ENCODE measurements around the gene SUFU. TPM values are rescaled to one million over a fixed set of nuclear protein-coding genes. Genes with fewer than 3 reads are reported as not detected.
"Not testable (repeated sequence)": the region's sequence is repeated elsewhere in the genome, so short reads cannot be mapped to it uniquely, and the experiment has no call there.

Gene SUFU
- 1 to 10 TPM; 8.0 to 9.3 TPM for total RNA-seq
- long read RNA-seq, full-length matches to known transcripts: 1 of 16 reads
- long read RNA-seq, partial matches to known transcripts: 0 of 16 reads
- long read RNA-seq, other reads (novel, unspliced or antisense): 15 of 16 reads

DNA sequence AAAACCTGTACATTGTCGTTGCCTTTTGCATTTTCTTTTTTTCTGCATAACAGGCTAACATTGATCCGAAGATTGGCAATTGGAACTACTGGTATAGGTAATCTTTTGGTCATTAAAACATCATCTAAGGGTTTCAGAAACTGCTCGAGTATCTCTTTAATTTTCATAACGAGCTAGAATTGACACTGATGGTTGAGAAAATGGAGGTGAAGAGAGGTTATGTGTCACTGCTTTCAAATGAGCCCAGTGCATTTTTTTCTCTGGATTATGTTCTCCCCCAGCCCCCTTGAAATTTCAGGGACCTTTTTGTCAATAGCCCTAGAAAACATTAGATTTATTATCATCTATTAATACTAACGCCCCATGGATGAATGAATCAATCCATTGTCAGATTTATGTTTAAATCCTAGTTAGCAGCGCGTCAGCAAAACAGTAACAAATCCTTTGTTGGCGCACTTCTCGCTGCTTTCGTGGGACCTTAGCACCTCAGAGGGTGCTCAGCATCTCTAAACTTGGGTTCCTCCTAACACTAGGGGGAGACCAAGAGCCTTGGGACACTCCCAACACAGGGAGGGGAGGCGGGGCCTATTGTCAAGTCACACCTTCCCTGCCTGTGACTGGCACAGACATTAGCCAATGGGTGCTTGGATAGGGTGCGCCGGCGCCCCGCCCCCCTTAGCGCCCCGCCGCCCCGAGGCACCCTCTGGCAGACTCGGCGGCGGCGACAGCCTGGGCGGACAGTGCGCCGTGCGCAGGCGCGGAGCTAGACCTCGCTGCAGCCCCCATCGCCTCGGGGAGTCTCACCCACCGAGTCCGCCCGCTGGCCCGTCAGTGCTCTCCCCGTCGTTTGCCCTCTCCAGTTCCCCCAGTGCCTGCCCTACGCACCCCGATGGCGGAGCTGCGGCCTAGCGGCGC, at the start of gene SUFU:
Gene SUFU, plus strand, starts transcription at position 709 of the 915 bp plus-strand sequence. Its CDS starts 181 bp downstream, at position 890.
- DNase-seq (peak; percentile 97 to 99), ATAC-seq (peak; percentile 74)
- intact Hi-C loops (cut with DNase I, micrococcal nuclease): loop anchor here (5.0 to 10.0 kb wide), 2 partner anchors 81 to 209 kb away; partner anchors contain the start of genes ARL3 (in 1 of the 2) and SFXN2 (in 1 of the 2)

DNA sequence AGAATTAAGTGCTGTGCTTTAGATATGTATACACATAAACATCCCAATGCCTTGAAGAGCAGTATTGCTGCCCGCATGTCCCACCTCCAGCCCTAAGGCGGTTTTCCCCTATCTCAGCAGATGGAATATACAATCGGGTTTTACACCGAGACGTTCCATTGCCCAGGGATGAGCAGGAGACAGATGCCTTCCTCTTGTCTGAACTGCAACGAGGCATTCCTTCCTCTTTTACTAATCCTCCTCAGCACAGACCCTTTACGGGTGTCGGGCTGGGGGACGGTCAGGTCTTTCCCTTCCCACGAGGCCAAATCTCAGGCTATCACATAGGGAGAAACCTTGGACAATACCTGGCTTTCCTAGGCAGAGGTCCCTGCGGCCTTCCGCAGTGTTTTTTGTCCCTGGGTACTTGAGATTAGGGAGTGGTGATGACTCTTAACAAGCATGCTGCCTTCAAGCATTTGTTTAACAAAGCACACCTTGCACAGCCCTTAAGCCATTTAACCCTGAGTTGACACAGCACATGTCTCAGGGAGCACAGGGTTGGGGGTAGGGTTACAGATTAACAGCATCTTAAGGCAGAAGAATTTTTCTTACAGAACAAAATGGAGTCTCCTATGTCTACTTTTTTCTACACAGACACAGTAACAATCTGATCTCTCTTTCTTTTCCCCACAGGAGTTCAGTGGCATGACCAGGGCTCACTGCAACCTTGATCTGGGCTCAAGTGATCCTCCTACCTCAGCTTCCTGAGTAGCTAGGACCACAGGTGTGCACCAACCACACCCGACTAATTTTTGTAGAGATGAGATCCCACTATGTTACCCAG, 48.9 kb upstream of the SUFU start:
- intact Hi-C loops (cut with DNase I, micrococcal nuclease); ATAC-seq; DNase-seq: not testable (repeated sequence)

DNA sequence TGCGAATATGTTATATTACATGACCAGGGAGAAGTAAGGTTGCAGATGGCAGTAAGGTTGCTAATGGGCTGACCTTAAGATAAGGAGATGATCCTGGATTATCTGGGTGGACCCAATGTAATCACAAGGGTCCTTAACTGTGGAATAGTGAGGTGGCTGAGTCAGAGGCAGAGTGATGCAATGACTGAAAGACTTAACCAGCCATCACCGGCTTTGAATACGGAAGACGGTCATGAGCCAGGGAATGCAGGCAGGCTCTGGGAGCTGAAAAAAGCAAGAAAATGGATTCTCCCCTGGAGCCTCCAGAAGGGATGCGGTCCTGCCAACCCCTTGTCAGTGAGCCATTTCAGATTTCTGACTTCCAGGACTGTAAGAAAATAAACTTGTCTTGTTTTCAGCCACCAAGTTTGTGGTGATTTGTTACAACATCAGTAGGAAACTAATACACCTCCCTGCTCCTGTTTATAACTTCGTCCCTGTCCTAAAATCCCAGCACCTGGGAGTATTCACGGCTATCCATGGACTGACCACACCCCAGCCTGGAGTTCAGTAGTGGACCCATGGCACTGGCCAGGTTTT, 47.8 kb upstream of the SUFU start:
- intact Hi-C loops (cut with DNase I, micrococcal nuclease): no loop called here
- DNase-seq (no peak), ATAC-seq (no peak)

DNA sequence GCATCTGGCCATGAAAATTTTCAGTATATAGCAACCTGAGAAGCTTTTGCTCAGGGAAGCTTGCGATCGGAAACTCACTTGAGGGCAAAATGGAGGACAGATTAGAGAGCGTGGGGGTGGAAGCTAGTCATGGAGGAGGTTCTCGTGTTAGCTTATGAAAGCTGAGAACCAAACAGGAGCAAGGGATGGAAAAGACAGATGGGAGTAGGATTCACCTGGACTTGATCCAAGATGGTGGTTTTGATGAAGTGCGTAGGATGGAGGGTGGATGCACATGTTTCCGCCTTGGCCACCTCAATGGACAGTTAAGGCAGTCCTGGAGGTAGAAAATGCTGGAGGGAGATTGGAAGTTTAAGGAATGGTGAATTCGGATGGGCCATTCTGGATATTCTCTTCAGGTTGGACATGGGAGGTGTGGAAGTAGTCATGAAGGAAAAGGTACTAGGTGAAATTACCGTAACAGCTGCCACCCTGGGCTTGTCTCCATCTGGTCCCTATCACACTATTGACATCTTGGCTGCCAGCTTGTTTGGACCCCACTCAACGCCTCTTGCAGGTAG, 46.1 kb upstream of the SUFU start:
- no peak for ATAC-seq
- DNase-seq: no peak
- intact Hi-C loops (cut with DNase I, micrococcal nuclease): no loop called here

DNA sequence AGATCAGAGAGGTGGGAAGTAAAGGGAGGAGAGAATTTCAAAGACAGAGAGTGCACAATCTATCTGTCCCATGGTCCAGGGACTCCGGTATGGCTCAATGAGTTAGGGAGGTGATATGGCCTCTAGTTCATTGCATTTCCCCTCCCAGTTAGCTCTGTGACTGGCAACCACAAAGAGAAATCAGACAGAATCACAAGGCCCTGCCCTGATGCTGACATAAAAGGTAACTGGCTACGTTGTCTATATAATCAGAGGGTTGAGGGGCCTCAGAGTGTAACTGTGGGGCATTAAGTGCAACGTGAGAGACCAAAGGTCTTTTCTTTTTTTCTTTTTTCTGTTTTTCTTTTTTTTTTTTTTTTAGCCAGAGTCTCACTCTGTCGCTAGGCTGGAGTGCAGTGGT, 45.1 kb upstream of the SUFU start:
- no peak for ATAC-seq
- DNase-seq: no peak
- intact Hi-C loops (cut with DNase I, micrococcal nuclease): no loop called here

DNA sequence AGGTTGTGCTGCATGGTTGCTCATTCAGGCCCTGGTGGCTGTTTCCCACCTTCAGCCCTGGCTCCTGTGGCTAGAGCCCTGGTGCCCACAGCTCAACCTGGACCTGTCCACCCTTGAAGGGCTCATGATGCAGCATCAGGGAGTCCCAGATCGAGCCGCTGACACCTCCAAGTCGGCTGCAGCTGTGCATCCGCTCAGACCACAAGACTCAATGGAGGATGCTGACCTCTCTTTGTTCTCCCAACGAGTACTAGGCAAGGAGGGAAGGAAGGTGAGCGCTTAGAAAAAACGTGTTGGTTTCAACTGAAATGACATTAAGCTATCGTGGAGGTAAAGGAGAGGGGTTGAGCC, 43.0 kb upstream of the SUFU start:
- ATAC-seq: peak; percentile 29
- intact Hi-C loops (cut with DNase I, micrococcal nuclease): no loop called here
- DNase-seq: peak in 1 of 2 donors; percentile 24

DNA sequence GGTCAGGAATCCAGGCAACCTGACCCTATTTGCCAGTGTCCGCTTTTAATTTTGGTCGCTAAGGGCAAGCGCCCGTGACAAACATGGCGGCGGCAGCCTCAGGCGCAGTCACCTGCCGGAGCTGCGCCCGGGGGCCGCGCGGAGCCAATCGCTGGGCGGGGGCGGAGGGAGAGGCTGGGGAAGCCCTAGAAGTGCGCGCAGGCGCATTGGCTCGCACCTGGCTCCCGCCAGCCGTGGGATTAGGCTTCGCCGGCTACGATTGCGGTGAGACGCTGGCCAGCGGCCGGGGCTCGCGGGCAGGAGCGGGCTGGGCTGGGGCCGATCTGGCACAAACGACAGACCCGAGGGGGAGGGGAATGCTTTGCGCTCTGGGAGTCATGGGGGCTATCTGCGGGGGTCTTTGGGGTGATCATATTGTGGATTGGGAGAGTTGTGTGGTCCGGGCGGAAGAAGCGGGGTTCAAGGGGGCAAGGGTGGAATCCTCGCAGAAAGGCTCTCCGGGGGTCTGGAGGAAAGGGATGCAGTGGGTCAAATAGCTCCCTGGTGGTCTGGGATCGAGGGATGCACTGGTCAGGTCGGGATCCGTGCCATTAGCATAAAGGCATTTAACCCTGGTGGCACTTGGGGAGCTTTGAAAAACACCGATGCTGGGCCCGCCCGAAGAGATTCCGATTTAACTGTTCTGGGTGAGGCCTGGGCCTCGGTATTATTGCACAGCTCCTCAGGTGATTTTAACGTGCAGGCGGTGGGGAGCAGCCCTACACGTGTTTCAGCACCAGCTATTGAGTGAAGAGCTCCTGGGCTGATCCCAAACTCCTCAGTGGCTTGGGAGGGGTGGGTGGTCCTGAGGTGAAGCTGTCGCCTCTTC, 42.4 kb upstream of the SUFU start:
- peak; percentile 96 for ATAC-seq
- peak; percentile 94 to 98 for DNase-seq

DNA sequence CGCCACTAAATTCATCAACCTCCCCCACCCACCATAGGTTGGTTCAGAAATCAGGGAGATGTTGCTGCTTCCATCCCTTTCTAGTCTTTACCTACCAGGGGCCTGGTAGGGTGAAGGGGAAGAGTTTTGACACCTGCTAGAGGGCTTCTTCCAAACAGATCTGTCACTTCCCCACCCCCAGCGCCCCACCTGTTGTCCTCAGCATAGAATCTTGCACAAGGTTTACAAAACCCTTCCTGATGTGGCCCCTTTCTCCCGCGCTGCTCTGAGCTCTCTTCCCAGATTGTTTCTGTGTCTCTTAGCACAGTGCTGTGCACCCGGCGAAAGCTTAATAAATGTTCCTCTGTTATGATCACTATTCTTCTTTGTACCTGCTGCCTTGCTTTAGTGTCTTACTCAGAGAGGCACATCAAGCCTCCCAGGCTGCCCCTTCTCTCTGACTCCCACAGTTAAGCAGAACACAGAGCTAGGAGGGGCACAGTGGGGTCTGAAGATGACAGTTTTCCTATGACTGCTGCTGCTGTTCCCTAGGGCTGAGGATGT, 41.2 kb upstream of the SUFU start:
- DNase-seq (no peak), ATAC-seq (no peak)
- intact Hi-C loops (cut with DNase I, micrococcal nuclease): no loop called here

More for the DNA sequence above, 42.4 kb upstream of the SUFU start:
- intact Hi-C loops (cut with DNase I, micrococcal nuclease): no loop called here

DNA sequence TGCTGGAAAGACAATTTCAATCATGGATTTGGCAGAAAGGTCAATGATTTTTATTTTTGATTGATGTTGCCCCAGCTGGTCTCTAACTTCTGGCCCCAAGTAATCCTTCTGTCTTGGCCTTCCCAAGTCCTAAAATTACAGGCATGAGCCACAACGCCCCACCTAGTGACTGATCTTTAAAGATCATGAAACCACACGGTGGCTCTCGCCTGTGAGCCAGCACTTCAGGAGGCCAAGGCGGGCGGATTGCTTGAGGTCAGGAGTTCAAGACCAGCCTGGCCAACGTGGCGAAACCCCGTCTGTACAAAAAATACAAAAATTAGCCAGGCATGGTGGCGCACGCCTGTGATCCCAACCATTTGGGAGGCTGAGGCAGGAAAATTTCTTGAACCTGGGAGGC, 39.8 kb upstream of the SUFU start:
- DNase-seq: no peak
- intact Hi-C loops (cut with DNase I, micrococcal nuclease): no loop called here

DNA sequence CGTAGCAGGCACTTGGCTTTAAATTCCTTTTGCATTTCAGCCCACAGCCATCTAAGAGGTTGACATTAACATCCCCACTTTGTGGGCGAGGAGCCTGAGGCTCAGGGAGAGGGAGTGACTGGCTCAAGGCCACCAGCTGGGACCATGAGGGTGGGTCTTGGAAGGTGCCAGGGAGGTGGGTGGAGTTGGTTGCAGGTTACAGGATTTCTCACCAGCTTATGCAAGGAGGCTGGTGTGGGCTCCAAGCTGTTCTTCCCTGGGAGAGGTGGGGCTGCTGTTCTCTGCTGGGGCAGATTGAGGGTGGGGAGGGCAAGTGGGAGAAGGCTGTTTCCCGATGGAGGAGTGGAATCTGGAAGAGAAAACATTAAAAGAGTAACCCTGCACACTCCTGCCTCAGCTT, 38.3 kb upstream of the SUFU start:
- intact Hi-C loops (cut with DNase I, micrococcal nuclease): no loop called here
- no peak for DNase-seq
- ATAC-seq: no peak

More for the DNA sequence above, 39.8 kb upstream of the SUFU start:
- no peak for ATAC-seq

DNA sequence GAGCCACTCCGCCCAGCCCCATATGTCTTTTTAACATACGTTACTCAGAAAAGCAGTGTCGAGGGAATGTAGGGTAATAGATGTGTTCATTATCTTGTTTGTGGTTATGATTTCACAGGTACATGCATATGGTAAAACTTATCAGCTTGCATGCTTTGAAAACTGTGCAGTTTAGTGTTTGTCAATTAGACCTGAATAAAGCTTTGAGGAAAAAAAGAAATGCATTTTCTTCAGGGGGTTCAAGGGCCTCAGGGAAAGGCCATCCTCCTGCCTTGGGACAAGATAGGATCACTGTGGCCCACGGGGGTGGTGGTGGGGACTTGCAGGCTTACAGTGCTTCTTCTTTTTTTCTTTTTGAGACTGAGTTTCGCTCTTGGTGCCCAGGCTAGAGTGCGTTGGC, 36.5 kb upstream of the SUFU start:
- DNase-seq: no peak
- intact Hi-C loops (cut with DNase I, micrococcal nuclease): no loop called here
- no peak for ATAC-seq

DNA sequence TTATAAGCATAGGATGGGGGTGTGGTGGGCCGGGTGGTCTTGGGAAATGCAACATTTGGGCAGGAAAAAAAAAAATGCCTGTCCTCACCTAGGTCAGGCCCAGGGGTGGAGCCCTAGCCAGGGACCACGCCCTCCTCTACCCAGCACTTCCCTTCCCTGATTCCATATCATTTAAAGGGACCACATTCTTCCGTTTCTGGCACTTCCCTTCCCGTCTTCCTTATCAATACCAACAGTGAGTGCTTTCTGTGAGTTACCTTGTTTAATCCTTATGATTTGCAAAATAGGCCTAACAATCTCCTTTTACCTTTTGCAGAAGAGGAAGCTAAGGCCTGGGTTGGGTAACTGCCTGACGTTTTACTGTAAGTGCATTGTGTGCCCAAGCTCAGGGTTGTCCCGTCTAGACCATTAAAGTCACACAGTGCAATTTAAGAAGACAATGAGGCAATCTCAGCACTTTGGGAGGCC, 35.8 kb upstream of the SUFU start:
- ATAC-seq: peak; percentile 66
- DNase-seq: peak; percentile 56 to 76
- intact Hi-C loops (cut with DNase I, micrococcal nuclease): no loop called here

DNA sequence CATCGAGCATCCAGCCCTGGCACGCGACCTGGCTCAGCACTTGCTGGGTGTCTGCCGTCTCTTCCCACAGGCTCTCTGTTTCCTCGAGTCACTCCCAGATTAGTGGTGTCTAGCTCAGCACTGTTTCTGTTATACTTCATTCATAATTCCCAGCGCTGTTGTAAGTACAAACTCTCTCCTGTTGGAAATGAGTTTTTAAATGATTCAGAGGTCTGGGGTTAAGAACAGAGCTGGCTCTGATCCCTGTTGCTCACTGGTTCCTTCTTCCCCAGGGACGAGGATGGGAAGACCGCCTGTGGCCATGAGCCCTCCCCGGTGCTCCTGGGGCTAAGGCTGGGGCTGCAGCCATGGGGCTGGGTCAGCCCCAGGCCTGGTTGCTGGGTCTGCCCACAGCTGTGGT, 35.1 kb upstream of the SUFU start:
- no peak for ATAC-seq
- no peak for DNase-seq
- intact Hi-C loops (cut with DNase I, micrococcal nuclease): no loop called here

DNA sequence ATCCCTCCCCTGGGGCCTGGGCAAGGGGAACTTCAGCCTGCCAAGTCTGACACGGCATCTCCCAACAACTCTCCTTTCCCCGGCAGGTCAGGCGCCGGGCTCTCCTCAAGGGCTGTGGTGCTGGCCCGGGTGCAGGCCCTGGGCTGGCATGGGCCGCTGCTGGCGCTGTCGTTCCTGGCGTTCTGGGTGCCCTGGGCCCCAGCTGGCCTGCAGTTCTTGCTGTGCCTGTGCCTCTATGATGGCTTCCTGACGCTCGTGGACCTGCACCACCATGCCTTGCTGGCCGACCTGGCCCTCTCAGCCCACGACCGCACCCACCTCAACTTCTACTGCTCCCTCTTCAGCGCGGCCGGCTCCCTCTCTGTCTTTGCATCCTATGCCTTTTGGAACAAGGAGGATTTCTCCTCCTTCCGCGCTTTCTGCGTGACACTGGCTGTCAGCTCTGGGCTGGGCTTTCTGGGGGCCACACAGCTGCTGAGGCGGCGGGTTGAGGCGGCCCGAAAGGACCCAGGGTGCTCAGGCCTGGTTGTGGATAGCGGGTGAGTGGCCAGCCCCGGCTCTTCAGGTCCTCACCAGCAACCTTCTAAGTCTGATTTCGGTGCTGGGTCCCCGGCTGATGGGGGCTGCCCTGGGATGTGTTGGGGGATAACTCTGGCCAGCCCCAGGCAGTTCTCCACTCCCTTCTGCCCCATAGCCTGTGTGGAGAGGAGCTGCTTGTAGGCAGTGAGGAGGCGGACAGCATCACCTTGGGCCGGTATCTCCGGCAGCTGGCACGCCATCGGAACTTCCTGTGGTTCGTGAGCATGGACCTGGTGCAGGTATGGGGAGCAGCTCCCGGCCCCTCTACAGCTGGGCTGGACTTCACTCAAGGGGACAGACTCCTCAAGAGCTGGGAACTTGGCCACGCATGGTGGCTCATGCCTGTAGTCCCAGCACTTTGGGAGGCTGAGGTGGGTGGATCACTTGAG, 32.9 kb upstream of the SUFU start:
- intact Hi-C loops (cut with DNase I, micrococcal nuclease): no loop called here
- DNase-seq (no peak), ATAC-seq (no peak)

DNA sequence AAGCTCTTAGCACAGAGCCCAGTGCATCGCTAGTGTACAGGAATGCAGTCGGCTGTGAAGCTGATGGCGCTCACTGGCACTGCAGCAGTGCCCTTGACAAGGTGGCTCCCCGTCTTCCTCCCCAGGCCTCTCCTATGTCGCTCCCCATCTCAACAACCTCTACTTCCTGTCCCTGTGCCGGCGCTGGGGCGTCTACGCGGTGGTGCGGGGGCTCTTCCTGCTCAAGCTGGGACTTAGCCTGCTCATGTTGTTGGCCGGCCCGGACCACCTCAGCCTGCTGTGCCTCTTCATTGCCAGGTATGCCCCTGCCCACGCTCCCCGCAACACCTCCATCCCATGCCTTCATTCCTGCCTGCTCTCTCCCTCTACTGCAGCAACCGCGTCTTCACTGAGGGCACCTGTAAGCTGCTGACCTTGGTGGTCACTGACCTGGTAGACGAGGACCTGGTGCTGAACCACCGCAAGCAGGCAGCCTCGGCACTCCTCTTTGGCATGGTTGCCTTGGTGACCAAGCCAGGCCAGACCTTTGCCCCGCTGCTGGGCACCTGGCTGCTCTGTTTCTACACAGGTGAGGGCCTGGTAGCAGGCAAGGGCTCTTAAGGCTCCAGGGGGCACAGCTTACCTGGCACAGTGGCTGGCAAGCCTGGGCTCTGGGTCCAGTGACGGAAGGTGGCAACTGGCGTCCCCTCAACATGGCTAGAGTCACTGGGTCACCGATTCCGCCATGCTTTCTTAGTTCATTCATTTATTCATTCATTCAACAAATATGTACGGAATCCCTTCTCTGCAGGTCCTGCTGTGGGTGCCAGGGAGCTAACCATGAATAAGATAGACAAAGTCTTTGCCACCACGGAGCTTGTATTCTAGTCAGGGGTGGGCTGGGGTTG, 30.1 kb upstream of the SUFU start:
- no peak for ATAC-seq
- no peak for DNase-seq
- intact Hi-C loops (cut with DNase I, micrococcal nuclease): no loop called here
